ENCODE measurements around the gene SLBP.
"Not testable (repeated sequence)": the region's sequence is repeated elsewhere in the genome, so short reads cannot be mapped to it uniquely, and the experiment has no call there.

SLBP gene

GRCh38 chr4:1673671-1674070 lies 38.4 kb downstream of the SLBP start:
- DNase-seq: no peak

- DNase-seq: not testable (repeated sequence)
Measured at GRCh38 chr4:1671011-1671410, 41.1 kb downstream of the SLBP start.

- DNase-seq: no peak
Measured at GRCh38 chr4:1670279-1670678, 41.8 kb downstream of the SLBP start.

GRCh38 chr4:1669850-1670249 lies 42.3 kb downstream of the SLBP start:
- no peak for DNase-seq

GRCh38 chr4:1669270-1669669 lies 42.8 kb downstream of the SLBP start:
- no peak for DNase-seq

- no peak for DNase-seq
Measured at GRCh38 chr4:1668488-1668840, 43.7 kb downstream of the SLBP start.

GRCh38 chr4:1667273-1667672 lies 44.8 kb downstream of the SLBP start:
- no peak for DNase-seq

- DNase-seq: no peak
Measured at GRCh38 chr4:1666391-1666790, 45.7 kb downstream of the SLBP start.

- DNase-seq: no peak
Measured at GRCh38 chr4:1664141-1664540, 48.0 kb downstream of the SLBP start.

- DNase-seq: no peak
Measured at GRCh38 chr4:1663549-1663948, 48.6 kb downstream of the SLBP start.

GRCh38 chr4:1661695-1662094 lies 50.4 kb downstream of the SLBP start:
- DNase-seq: no peak

GRCh38 chr4:1660948-1661677 lies 51.0 kb downstream of the SLBP start:
- no peak for DNase-seq

- DNase-seq: no peak
Measured at GRCh38 chr4:1659104-1660043, 52.7 kb downstream of the SLBP start.

GRCh38 chr4:1658581-1658980 lies 53.5 kb downstream of the SLBP start:
- DNase-seq: no peak

- DNase-seq: no peak
Measured at GRCh38 chr4:1658146-1658545, 54.0 kb downstream of the SLBP start.

- no peak for DNase-seq
Measured at GRCh38 chr4:1656986-1657385, 55.1 kb downstream of the SLBP start.

GRCh38 chr4:1656132-1656531 lies 56.0 kb downstream of the SLBP start:
- no peak for DNase-seq

GRCh38 chr4:1655676-1656075 lies 56.4 kb downstream of the SLBP start:
- DNase-seq: no peak

- no peak for DNase-seq
Measured at GRCh38 chr4:1655081-1655480, 57.0 kb downstream of the SLBP start.

GRCh38 chr4:1654216-1654955 lies 57.7 kb downstream of the SLBP start:
- no peak for DNase-seq

- DNase-seq: no peak
Measured at GRCh38 chr4:1653776-1654175, 58.3 kb downstream of the SLBP start.

GRCh38 chr4:1652088-1652487 lies 60.0 kb downstream of the SLBP start:
- no peak for DNase-seq

- DNase-seq: no peak
Measured at GRCh38 chr4:1651609-1652008, 60.5 kb downstream of the SLBP start.

GRCh38 chr4:1648962-1649361 lies 63.2 kb downstream of the SLBP start:
- no peak for DNase-seq
